Measurements from ENCODE around the gene DEAF1.

Gene DEAF1

GRCh38 chr11:625636-626268 lies 69.3 kb downstream of the DEAF1 start:
- DNase-seq (ENCODE audit: low read depth in 1 of 2, low spot score in 1 of 2), result no peak

GRCh38 chr11:624705-625635 lies 70.1 kb downstream of the DEAF1 start, which contains the start of gene CDHR5:
CDHR5 (minus strand) TSS chr11:624955; CDS start chr11:624902, 53 bp downstream.
- DNase-seq (ENCODE audit: low read depth in 1 of 2, low spot score in 1 of 2), result no peak

GRCh38 chr11:623999-624704 lies 70.9 kb downstream of the DEAF1 start:
- DNase-seq (ENCODE audit: low read depth in 1 of 2, low spot score in 1 of 2), result no peak

- no peak for DNase-seq (ENCODE audit: low read depth in 1 of 2, low spot score in 1 of 2)
These were observed 71.6 kb downstream of the DEAF1 start for GRCh38 chr11:623349-623869.

- no peak for DNase-seq (ENCODE audit: low read depth in 1 of 2, low spot score in 1 of 2)
These were observed 73.2 kb downstream of the DEAF1 start for GRCh38 chr11:621838-622237.

GRCh38 chr11:620935-621814 lies 73.8 kb downstream of the DEAF1 start:
- DNase-seq (ENCODE audit: low read depth in 1 of 2, low spot score in 1 of 2), result no peak

- no peak for DNase-seq (ENCODE audit: low read depth in 1 of 2, low spot score in 1 of 2)
These were observed 74.8 kb downstream of the DEAF1 start for GRCh38 chr11:620201-620600.

- DNase-seq (ENCODE audit: low read depth in 1 of 2, low spot score in 1 of 2), result no peak
These were observed 75.4 kb downstream of the DEAF1 start for GRCh38 chr11:619628-620050.

GRCh38 chr11:618856-619627 lies 76.0 kb downstream of the DEAF1 start:
- DNase-seq (ENCODE audit: low read depth in 1 of 2, low spot score in 1 of 2), result no peak

- no peak for DNase-seq (ENCODE audit: low read depth in 1 of 2, low spot score in 1 of 2)
These were observed 76.9 kb downstream of the DEAF1 start for GRCh38 chr11:617912-618682.

- no peak for DNase-seq (ENCODE audit: low read depth in 1 of 2, low spot score in 1 of 2)
These were observed 77.7 kb downstream of the DEAF1 start for GRCh38 chr11:617199-617911.

GRCh38 chr11:616320-617198 lies 78.5 kb downstream of the DEAF1 start:
- no peak for DNase-seq (ENCODE audit: low read depth in 1 of 2, low spot score in 1 of 2)

- peak; percentile 66 to 70 for DNase-seq (ENCODE audit: low read depth in 1 of 2, low spot score in 1 of 2)
These were observed 79.3 kb downstream of the DEAF1 start, which contains the start of gene IRF7 for GRCh38 chr11:615504-616319. IRF7 (minus strand) TSS chr11:615950; CDS start chr11:615364, 586 bp downstream.

GRCh38 chr11:614623-615503 lies 80.2 kb downstream of the DEAF1 start:
- no peak for DNase-seq (ENCODE audit: low read depth in 1 of 2, low spot score in 1 of 2)

GRCh38 chr11:614021-614622 lies 80.9 kb downstream of the DEAF1 start:
- no peak for DNase-seq (ENCODE audit: low read depth in 1 of 2, low spot score in 1 of 2)
